T-cell (primary cell): ENCODE measurements around the gene COL19A1. TPM values are rescaled to one million over a fixed set of nuclear protein-coding genes. Genes with fewer than 3 reads are reported as not detected.

Experiments used
- ATAC-seq, 4 experiments: fragments of 200-7000 bp in 3 of 4; fragments of 150-1000 bp in 1 of 4; cut with Tn5 transposase; replicated peaks in 1 of 4; 1 replicate in 3 of 4; 2 replicates in 1 of 4; pipeline ENCODE4 v1.10.0; 2021; ENCODE audit warnings: moderate library complexity in 3 of 4, mild to moderate bottlenecking in 2 of 4, moderate number of reproducible peaks in 1 of 4
- CTCF ChIA-PET, 2 donors: fragments of 300-600 bp; sonication (Branson Sonifier 250); formaldehyde crosslinking; loops; one replicate each; lab custom pipeline; 2022; ENCODE audit warnings: antibody characterized with exemption in 2 of 2; lab: Charles Lee
- POLR2A ChIA-PET, 2 donors: fragments of 300-600 bp; sonication (Branson Sonifier 250); formaldehyde crosslinking; loops; one replicate each; lab custom pipeline; 2022; ENCODE audit warnings: antibody characterized with exemption in 2 of 2; lab: Charles Lee
- DNase-seq, 35 experiments: peaks; one replicate each; pipeline versions ENCODE4 v3.0.0 to v3.0.0-alpha.2; 2013 to 2023
- H3K27ac ChIP-seq: one replicate; pipeline ENCODE4 v1.5.1; 2013; ENCODE audit warnings: low read length
- H3K27me3 ChIP-seq, 2 experiments: replicated peaks in 1 of 2; 1 replicate in 1 of 2; 2 replicates in 1 of 2; pipeline versions ENCODE4 v1.6.1 to v1.7.0; 2013; ENCODE audit warnings: low read length in 1 of 2, mixed read lengths in 1 of 2; ENCODE audit not compliant: control insufficient read depth in 2 of 2, insufficient read depth in 2 of 2; ENCODE audit errors: extremely low read depth in 1 of 2
- H3K36me3 ChIP-seq, 2 donors: 1 replicate in 1 of 2; 2 replicates in 1 of 2; pipeline versions ENCODE4 v1.6.1 to v1.7.0; 2013; ENCODE audit warnings: low read length in 1 of 2; ENCODE audit not compliant: control insufficient read depth in 2 of 2, insufficient read depth in 1 of 2; ENCODE audit errors: extremely low read depth in 1 of 2
- H3K4me1 ChIP-seq, 2 experiments: 1 replicate in 1 of 2; 2 replicates in 1 of 2; pipeline versions ENCODE4 v1.6.1 to v1.7.0; 2013; ENCODE audit warnings: low read length in 2 of 2, mixed read lengths in 1 of 2; ENCODE audit not compliant: insufficient read depth in 2 of 2, control insufficient read depth in 1 of 2; ENCODE audit errors: extremely low read depth in 1 of 2
- H3K4me3 ChIP-seq, 2 donors: 1 replicate in 1 of 2; 2 replicates in 1 of 2; pipeline versions ENCODE4 v1.5.1 to v1.7.0; 2013; ENCODE audit warnings: mild to moderate bottlenecking in 2 of 2, low read length in 1 of 2, moderate library complexity in 1 of 2; ENCODE audit not compliant: control insufficient read depth in 1 of 2; ENCODE audit errors: extremely low read depth in 1 of 2
- H3K9me3 ChIP-seq: 2 replicates; pipeline ENCODE4 v1.7.0; 2013
- H3K27ac Mint-ChIP-seq, 2 donors: one replicate each; pipeline ENCODE4 v1.8.0; 2020 to 2021; ENCODE audit warnings: mild to moderate bottlenecking in 2 of 2, mixed read lengths in 2 of 2
- H3K27me3 Mint-ChIP-seq, 2 donors: one replicate each; pipeline ENCODE4 v1.8.0; 2021 to 2022; ENCODE audit warnings: mixed read lengths in 2 of 2
- H3K36me3 Mint-ChIP-seq: one replicate; pipeline ENCODE4 v1.8.0; 2021; ENCODE audit warnings: mixed read lengths
- H3K4me1 Mint-ChIP-seq, 3 donors: one replicate each; pipeline ENCODE4 v1.8.0; 2020 to 2022; ENCODE audit warnings: mixed read lengths in 3 of 3, mild to moderate bottlenecking in 1 of 3
- H3K4me3 Mint-ChIP-seq, 3 donors: one replicate each; pipeline ENCODE4 v1.8.0; 2020 to 2022; ENCODE audit warnings: mild to moderate bottlenecking in 3 of 3, mixed read lengths in 3 of 3, moderate library complexity in 3 of 3
- H3K9me3 Mint-ChIP-seq, 3 donors: one replicate each; pipeline ENCODE4 v1.8.0; 2020 to 2022; ENCODE audit warnings: mixed read lengths in 3 of 3
- WGBS: methylation state at CpG from one replicate; pipeline ENCODE4 v1.1.5; 2013; ENCODE audit warnings: missing lambda C conversion rate; ENCODE audit not compliant: insufficient coverage; 5-methylcytosine and 5-hydroxymethylcytosine counted together
- total RNA-seq, 35 experiments: library from RNA in 6 of 35; stranded (reverse) in 6 of 35; fragments of 120-200 nt in 1 of 35; gene quantifications; one replicate each; pipeline versions ENCODE4 v1.2.1 to v1.2.4 and lab custom pipeline; 2013 to 2026

Gene COL19A1
- total RNA-seq, 5 donors from 2014 or later (not counting 1 experiment from before 2014, with no cell fraction given), result 0.42 to 2.3 (median 0.55) TPM

DNA sequence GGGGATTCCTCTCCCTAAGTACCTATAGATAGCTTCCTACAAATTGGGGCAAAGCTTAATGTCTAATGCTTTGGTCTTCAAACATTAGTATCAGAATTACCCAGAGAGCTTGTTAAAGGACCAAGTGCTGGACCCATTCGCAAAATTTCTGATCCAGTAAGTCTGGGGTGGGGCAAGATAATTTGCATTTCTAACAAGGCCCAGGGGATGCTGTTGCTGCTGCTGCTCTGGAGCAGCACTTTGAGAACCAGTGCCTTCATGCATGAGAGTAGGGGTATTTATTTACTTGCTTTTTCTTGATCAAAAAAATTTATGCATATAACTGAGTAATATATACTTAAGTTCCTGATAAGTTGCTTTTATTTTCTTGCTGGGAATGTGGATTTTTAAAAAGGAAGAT, 24.5 kb upstream of the COL19A1 start:
- H3K4me1 ChIP-seq, result no peaks in the 10 kb centered on the region
- CTCF ChIA-PET, result interaction anchor here in 1 of 2 donors (0.7 kb wide), 1 partner anchor 1144 kb away, joined by 3 read pairs; no protein-coding TSS in a partner anchor
- Mint-ChIP-seq H3K4me3 (no peak overlapping the region), H3K4me1 (no peaks in the 10 kb centered on the region), H3K9me3 (no peaks in the 10 kb centered on the region), H3K27ac (no peak overlapping the region), H3K27me3 (peaks cover 24% of the 10 kb centered on the region in 2 donors), H3K36me3 (no peaks in the 10 kb centered on the region)
- no peak overlapping the region for H3K4me3 ChIP-seq
- DNase-seq, result no peak
- peaks cover 0 to 6% of the 10 kb centered on the region in 2 experiments for H3K27me3 ChIP-seq
- 78% methylated on average over 1 of the region's 1 CpG for WGBS
- ATAC-seq, result no peak
- H3K9me3 ChIP-seq, result no peaks in the 10 kb centered on the region
- H3K27ac ChIP-seq, result no peak overlapping the region
- no peaks in the 10 kb centered on the region for H3K36me3 ChIP-seq
- POLR2A ChIA-PET, result no interaction called here

DNA sequence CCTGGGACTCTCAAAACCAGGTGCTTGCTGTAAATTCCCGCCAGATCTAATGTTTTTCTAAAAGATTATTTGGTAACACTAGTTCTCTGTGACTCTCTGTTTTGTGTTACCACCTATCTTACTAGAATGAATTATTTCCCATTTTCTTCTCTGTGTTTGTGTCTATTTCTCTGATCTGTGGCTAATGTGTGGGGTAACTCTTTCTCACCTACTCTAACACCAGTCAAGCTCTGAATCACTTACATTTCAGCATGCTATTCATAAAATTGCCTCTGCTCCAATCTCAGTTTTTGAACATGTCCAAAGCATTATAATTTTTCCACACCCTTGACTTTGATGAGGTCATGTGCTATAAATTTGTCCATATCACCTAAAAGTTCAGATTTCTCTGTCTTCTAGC, 23.2 kb upstream of the COL19A1 start:
- CTCF ChIA-PET, result no interaction called here
- no CpG with 5 or more reads among the region's 1 CpG for WGBS
- Mint-ChIP-seq H3K27ac (no peak overlapping the region), H3K9me3 (no peaks in the 10 kb centered on the region), H3K4me1 (no peaks in the 10 kb centered on the region), H3K27me3 (peaks cover 22 to 31% of the 10 kb centered on the region in 2 donors), H3K4me3 (no peak overlapping the region), H3K36me3 (no peaks in the 10 kb centered on the region)
- no peak overlapping the region for H3K27ac ChIP-seq
- peaks cover 0 to 6% of the 10 kb centered on the region in 2 experiments for H3K27me3 ChIP-seq
- H3K9me3 ChIP-seq, result no peaks in the 10 kb centered on the region
- no peaks in the 10 kb centered on the region for H3K4me1 ChIP-seq
- ATAC-seq (no peak), DNase-seq (no peak)
- no peak overlapping the region for H3K4me3 ChIP-seq
- H3K36me3 ChIP-seq, result no peaks in the 10 kb centered on the region
- POLR2A ChIA-PET, result no interaction called here

DNA sequence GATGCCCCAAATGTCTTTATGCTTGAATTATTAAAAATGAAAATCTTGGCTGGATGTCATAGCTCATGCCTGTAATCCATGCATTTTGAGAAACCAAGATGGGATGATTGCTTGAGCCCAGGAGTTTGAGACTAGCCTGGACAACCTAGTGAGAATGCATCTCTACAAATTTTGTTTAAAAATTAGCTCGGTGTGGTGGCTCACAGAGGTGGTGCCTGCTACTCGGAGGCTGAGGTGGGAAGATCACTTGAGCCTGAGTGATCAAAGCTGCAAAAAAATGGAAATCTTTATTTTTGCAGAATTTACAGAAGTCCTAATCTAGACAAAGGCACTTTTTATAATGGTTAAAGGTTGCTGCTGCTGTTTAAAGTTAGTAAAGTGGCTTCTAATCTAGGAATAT, 20.0 kb upstream of the COL19A1 start:
- Histone ChIP-seq H3K27me3 (peaks cover 0 to 6% of the 10 kb centered on the region in 2 experiments), H3K36me3 (no peaks in the 10 kb centered on the region), H3K27ac (no peak overlapping the region), H3K9me3 (no peaks in the 10 kb centered on the region), H3K4me3 (no peak overlapping the region), H3K4me1 (no peaks in the 10 kb centered on the region)
- ChIA-PET CTCF (no interaction called here), POLR2A (interaction anchor here in 1 of 2 donors (0.6 kb wide), 1 partner anchor 62 kb away, joined by 4 read pairs; no protein-coding TSS in a partner anchor)
- DNase-seq (no peak), ATAC-seq (no peak)
- Mint-ChIP-seq H3K4me3 (no peak overlapping the region), H3K9me3 (no peaks in the 10 kb centered on the region), H3K27ac (no peak overlapping the region), H3K4me1 (no peaks in the 10 kb centered on the region), H3K27me3 (peaks cover 19 to 28% of the 10 kb centered on the region in 2 donors), H3K36me3 (no peaks in the 10 kb centered on the region)
- 80% methylated on average over 1 of the region's 2 CpGs for WGBS

DNA sequence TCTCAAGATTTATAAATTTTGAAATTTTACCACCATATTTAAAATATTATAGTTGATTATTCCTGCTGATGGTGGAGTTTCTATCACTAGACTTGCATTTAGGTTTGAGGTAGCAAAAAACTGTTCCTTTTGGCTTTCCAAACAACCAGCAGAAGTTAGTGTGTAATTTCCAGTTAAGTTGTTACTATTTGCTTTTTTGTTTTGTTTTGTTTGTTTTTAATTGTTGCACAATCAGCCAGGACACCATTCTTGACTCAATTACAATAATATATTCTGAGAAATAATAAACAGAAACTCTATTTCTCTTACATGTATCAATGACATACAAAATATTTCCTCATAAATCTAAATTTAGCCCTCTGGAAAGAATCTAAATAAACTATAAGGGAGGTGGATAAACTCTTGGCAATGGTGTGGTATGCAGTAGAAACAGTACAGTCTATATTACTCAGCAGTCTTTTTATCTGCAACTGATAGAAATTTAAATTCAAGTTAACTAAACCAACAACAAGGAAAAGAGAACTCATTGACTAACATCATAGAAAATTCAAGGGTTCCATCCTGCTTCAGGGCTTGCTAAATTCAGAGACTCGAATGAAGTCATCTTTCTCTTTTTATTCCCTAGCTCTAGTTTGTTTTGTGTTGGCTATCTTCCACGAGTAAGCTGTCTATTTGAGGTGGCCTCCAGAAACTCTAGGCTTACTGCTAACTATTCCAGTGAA, 19.4 kb upstream of the COL19A1 start:
- H3K4me1 ChIP-seq, result no peaks in the 10 kb centered on the region
- WGBS, result 86% methylated on average over 1 of the region's 2 CpGs
- no peak overlapping the region for H3K4me3 ChIP-seq
- no peaks in the 10 kb centered on the region for H3K36me3 ChIP-seq
- Mint-ChIP-seq H3K27ac (no peak overlapping the region), H3K4me1 (no peaks in the 10 kb centered on the region), H3K4me3 (no peak overlapping the region), H3K9me3 (no peaks in the 10 kb centered on the region), H3K27me3 (peaks cover 20 to 24% of the 10 kb centered on the region in 2 donors), H3K36me3 (no peaks in the 10 kb centered on the region)
- peaks cover 0 to 4% of the 10 kb centered on the region in 2 experiments for H3K27me3 ChIP-seq
- ATAC-seq (no peak), DNase-seq (no peak)
- ChIA-PET CTCF (interaction anchor here in 1 of 2 donors (1.1 kb wide), 1 partner anchor 13 kb away, joined by 3 read pairs; no protein-coding TSS in a partner anchor), POLR2A (no interaction called here)
- no peak overlapping the region for H3K27ac ChIP-seq
- no peaks in the 10 kb centered on the region for H3K9me3 ChIP-seq

DNA sequence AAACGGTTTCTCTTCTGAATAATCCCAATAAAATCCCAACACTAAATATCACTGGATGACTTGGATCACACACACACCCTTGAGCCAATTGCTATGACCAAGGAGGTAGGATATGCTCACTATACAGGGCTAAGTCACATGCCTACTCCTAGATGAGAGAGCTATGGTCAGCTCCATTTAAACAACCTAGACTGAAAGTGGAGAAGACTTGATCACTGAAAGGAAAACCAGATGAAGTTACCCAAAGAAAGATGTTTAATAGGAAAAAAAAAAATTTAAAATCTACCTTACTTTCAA, 18.9 kb upstream of the COL19A1 start:
- WGBS, result no CpG with 5 or more reads among the region's 1 CpG
- peaks cover 0 to 4% of the 10 kb centered on the region in 2 experiments for H3K27me3 ChIP-seq
- H3K27ac ChIP-seq, result no peak overlapping the region
- no peak for DNase-seq
- POLR2A ChIA-PET, result no interaction called here
- peaks cover 21 to 22% of the 10 kb centered on the region in 2 donors for H3K27me3 Mint-ChIP-seq
- H3K4me1 Mint-ChIP-seq, result no peaks in the 10 kb centered on the region
- no peaks in the 10 kb centered on the region for H3K4me1 ChIP-seq
- no peak overlapping the region for H3K4me3 ChIP-seq
- H3K4me3 Mint-ChIP-seq, result no peak overlapping the region
- peaks cover 0 to 2% (median 0%) of the 10 kb centered on the region in 3 donors for H3K9me3 Mint-ChIP-seq
- H3K36me3 ChIP-seq, result no peaks in the 10 kb centered on the region
- no peaks in the 10 kb centered on the region for H3K9me3 ChIP-seq
- ATAC-seq, result no peak
- no peaks in the 10 kb centered on the region for H3K36me3 Mint-ChIP-seq
- H3K27ac Mint-ChIP-seq, result no peak overlapping the region
- CTCF ChIA-PET, result interaction anchor here (0.6 to 1.1 kb wide), 2 partner anchors 13 to 36 kb away, joined by 3 to 6 read pairs; no protein-coding TSS in a partner anchor

DNA sequence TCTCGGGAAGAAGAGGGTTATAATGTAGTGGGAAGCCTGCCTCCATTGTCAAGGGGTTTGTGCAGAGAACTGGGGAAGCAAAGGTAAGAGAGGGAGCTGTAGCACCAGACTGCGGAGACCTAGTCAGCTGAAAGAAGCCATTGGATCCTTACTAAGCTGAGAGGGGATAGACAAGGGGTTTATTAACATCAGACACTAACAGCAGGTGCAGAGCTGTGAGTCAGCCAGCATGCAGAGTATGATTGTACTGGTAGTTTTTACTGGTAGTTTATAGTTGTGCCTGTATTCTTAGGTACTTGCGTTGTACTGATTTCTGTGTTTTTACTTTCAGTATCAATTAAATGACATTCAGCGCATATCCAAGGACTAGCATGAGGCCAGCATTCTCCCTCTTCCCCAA, 17.8 kb upstream of the COL19A1 start:
- Mint-ChIP-seq H3K9me3 (peaks cover 6 to 10% (median 7%) of the 10 kb centered on the region in 3 donors), H3K4me3 (no peak overlapping the region), H3K27ac (no peak overlapping the region), H3K27me3 (peaks cover 20 to 22% of the 10 kb centered on the region in 2 donors), H3K4me1 (no peaks in the 10 kb centered on the region), H3K36me3 (peaks cover 5% of the 10 kb centered on the region)
- CTCF ChIA-PET, result no interaction called here
- Histone ChIP-seq H3K4me1 (no peaks in the 10 kb centered on the region), H3K9me3 (no peaks in the 10 kb centered on the region), H3K27me3 (peaks cover 0 to 4% of the 10 kb centered on the region in 2 experiments), H3K27ac (no peak overlapping the region), H3K36me3 (no peaks in the 10 kb centered on the region), H3K4me3 (no peak overlapping the region)
- DNase-seq (no peak), ATAC-seq (no peak)
- 64% methylated on average over 2 of the region's 4 CpGs for WGBS
- POLR2A ChIA-PET, result no interaction called here
